Stimulated activated CD8-positive, alpha-beta memory T cell treated with anti-CD3 and anti-CD28 coated beads, Interleukin-7, amount 100 ng/mL, for 1 hour (primary cell): ENCODE results near the gene ARHGAP42.

Experiments used
- DNase-seq, 2 donors: peaks; one replicate each; pipeline ENCODE4 v3.0.0-alpha.2; 2020; ENCODE audit warnings: low read depth in 2 of 2

Gene ARHGAP42

GRCh38 chr11:100682247-100682969, 4.7 kb upstream of the ARHGAP42 start:
- no peak for DNase-seq

GRCh38 chr11:100683126-100683525, 4.0 kb upstream of the ARHGAP42 start:
- DNase-seq, result no peak

- DNase-seq, result no peak
Observed at GRCh38 chr11:100684101-100685065, 2.7 kb upstream of the ARHGAP42 start.

GRCh38 chr11:100686476-100687053, 523 bp upstream of the ARHGAP42 start:
- DNase-seq, result no peak

- DNase-seq, result no peak
Observed at GRCh38 chr11:100687630-100688395, 725 bp downstream of the ARHGAP42 start.

GRCh38 chr11:100689141-100689540, 2.1 kb downstream of the ARHGAP42 start:
- DNase-seq, result no peak

GRCh38 chr11:100691896-100692653, 5.0 kb downstream of the ARHGAP42 start:
- DNase-seq, result no peak

GRCh38 chr11:100695911-100696310, 8.8 kb downstream of the ARHGAP42 start:
- no peak for DNase-seq

- DNase-seq, result no peak
Observed at GRCh38 chr11:100703139-100703538, 16.1 kb downstream of the ARHGAP42 start.

- DNase-seq, result no peak
Observed at GRCh38 chr11:100703801-100704575, 16.9 kb downstream of the ARHGAP42 start.

- no peak for DNase-seq
Observed at GRCh38 chr11:100705447-100705846, 18.4 kb downstream of the ARHGAP42 start.

- DNase-seq, result no peak
Observed at GRCh38 chr11:100706179-100706578, 19.1 kb downstream of the ARHGAP42 start.

GRCh38 chr11:100709233-100709957, 22.3 kb downstream of the ARHGAP42 start:
- no peak for DNase-seq

- no peak for DNase-seq
Observed at GRCh38 chr11:100711984-100712383, 24.9 kb downstream of the ARHGAP42 start.

GRCh38 chr11:100712583-100712982, 25.5 kb downstream of the ARHGAP42 start:
- DNase-seq, result no peak

GRCh38 chr11:100715165-100715761, 28.2 kb downstream of the ARHGAP42 start:
- DNase-seq, result no peak

- no peak for DNase-seq
Observed at GRCh38 chr11:100716838-100717237, 29.8 kb downstream of the ARHGAP42 start.

GRCh38 chr11:100719362-100719761, 32.3 kb downstream of the ARHGAP42 start:
- no peak for DNase-seq

GRCh38 chr11:100719809-100720221, 32.7 kb downstream of the ARHGAP42 start:
- no peak for DNase-seq
